Measurements from ENCODE around the gene AXIN1. TPM values are rescaled to one million over a fixed set of nuclear protein-coding genes. Genes with fewer than 3 reads are reported as not detected.
A peak's percentile ranks its signal among the peaks of the same experiment; 100 is the strongest.

AXIN1 gene
- total RNA-seq, 1 experiment from 2014 or later = 22.6 TPM

DNA sequence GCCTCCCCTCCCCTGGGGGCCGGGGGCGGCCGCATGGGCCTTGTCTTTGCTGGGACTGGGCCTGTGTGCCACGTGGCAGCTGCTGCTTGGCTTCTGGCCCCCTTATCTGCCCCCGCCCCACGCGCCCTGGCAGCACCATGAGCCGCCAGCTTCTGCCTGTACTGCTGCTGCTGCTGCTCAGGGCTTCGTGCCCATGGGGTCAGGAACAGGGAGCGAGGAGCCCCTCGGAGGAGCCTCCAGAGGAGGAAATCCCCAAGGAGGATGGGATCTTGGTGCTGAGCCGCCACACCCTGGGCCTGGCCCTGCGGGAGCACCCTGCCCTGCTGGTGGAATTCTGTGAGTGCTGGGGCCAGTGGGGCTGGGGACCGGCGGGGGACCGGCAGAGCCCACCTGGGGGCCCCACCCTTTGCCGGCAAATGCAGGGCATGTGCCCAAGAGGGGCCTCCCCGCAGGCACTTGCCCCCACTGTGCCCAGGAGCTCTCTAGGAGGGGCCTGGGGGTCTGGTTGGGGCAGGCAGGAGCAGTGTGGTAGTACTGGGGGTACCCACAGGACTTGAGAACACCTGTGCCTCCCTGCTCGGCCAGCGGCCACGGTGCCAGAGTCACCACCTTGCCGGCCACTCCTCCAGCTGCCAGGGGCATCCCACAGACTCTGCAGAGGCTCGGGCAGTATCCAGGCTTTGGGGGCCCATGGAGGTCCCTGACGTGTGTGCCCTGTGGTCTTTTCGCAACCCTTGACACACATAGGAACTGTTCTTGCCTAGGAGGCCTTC is 69.3 kb downstream of the AXIN1 start, which contains the start of gene PDIA2:
TSS of gene PDIA2 (plus strand) at position 132 of the 773 bp plus-strand sequence. CDS start at position 138, 6 bp downstream.
- in situ Hi-C loops (cut with HindIII; ENCODE audit: low pct_unique_long_range_greater_than_20kb, low sequenced_read_pairs) = no loop called here

DNA sequence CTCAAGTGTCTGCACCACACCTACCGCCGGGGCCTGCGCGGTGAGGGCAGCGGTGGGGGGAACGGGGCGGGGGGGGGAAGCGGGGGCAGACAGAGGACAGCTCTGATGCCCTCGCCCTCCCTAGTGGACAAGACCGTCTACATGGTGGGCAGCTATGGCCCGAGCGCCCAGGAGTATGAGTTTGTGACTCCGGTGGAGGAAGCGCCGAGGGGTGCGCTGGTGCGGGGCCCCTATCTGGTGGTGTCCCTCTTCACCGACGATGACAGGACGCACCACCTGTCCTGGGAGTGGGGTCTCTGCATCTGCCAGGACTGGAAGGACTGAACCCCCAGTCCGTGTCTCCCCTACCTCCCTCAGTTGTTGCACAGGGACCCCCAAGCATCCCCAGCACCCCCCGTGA is 70.0 kb downstream of the AXIN1 start:
- in situ Hi-C loops (cut with HindIII; ENCODE audit: low pct_unique_long_range_greater_than_20kb, low sequenced_read_pairs) = no loop called here
- no peak for DNase-seq (ENCODE audit: low read depth, low spot score)

More for the DNA sequence above, 69.3 kb downstream of the AXIN1 start, which contains the start of gene PDIA2:
- no peak for DNase-seq (ENCODE audit: low read depth, low spot score)

DNA sequence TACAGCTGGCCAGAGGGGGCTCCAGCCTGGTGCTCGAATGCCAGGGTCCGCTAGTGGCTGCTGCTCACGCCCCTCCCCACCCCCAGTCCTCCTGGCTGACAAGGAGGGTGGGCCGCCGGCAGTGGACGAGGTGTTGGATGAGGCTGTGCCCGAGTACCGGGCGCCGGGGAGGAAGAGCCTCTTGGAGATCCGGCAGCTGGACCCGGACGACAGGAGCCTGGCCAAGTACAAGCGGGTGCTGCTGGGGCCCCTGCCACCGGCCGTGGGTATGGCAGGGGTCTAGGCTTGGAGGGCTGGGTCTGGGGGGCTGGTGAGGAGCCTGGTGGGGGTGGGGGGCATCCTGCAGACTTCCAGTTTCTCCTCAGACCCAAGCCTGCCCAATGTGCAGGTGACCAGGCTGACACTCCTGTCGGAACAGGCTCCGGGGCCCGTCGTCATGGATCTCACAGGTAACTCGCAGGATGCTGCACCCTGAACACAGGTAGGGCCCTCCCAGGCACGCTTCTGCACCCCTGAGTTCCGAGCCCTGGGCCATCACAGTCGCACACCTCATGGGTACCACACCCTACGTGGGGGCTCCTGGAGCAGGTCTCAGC is 70.8 kb downstream of the AXIN1 start:
- in situ Hi-C loops (cut with HindIII; ENCODE audit: low pct_unique_long_range_greater_than_20kb, low sequenced_read_pairs) = no loop called here
- DNase-seq (ENCODE audit: low read depth, low spot score) = no peak

DNA sequence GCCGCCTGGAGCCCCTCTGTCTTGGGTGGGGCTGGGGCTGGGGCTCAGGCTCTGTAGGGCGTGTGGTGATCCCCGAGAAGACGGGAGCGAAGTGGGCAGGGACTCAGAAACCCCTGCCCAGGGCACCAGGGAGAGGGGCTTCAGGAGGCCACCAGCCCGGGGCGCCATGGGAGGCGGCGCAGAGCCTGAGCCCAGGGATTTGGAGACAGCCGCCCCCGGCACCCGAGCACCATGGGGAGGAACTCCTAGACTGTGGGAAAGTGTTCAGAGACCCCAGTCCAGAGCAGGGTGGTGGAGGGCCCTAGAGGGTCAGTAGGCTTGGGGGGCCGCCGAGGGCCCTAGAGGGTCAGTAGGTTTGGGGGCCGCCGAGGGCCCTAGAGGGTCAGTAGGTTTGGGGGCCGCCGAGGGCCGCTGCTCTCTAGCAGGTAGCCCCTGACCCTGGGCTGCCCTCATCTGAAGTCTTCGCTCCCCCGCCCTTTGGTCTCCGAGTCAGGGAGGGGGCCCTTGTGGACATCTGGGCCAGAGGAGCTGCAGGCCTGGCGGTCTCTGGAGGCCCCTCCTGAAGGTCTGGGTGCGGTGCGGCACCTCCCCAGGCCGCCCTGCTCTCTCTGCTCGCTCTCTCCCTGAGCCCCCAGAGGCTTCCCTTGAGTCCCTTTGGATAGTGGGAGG is 71.4 kb downstream of the AXIN1 start:
- no peak for DNase-seq (ENCODE audit: low read depth, low spot score)
- in situ Hi-C loops (cut with HindIII; ENCODE audit: low pct_unique_long_range_greater_than_20kb, low sequenced_read_pairs) = no loop called here

DNA sequence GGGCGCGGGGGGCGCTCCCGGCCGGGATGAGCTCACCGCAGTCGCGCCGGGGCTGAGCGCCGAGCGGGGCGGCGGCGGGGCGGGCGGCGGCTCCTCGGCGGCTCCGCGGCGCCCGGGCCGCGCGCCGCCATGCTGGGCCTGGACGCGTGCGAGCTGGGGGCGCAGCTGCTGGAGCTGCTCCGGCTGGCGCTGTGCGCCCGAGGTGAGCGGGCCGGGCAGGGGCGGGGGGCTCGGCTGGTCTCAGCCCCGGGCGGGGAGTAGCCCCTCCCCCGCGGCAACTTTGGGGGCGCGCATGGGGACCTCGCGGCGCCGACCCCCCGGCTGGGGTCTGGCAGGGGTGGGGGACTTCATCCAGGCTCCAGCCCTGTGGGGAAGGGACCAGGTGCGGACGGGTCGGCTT is 72.0 kb downstream of the AXIN1 start, which contains the start of gene ARHGDIG:
TSS of gene ARHGDIG (plus strand) at position 40 of the 400 bp plus-strand sequence. CDS start at position 130, 90 bp downstream.
- DNase-seq (ENCODE audit: low read depth, low spot score) = no peak
- in situ Hi-C loops (cut with HindIII; ENCODE audit: low pct_unique_long_range_greater_than_20kb, low sequenced_read_pairs) = no loop called here

DNA sequence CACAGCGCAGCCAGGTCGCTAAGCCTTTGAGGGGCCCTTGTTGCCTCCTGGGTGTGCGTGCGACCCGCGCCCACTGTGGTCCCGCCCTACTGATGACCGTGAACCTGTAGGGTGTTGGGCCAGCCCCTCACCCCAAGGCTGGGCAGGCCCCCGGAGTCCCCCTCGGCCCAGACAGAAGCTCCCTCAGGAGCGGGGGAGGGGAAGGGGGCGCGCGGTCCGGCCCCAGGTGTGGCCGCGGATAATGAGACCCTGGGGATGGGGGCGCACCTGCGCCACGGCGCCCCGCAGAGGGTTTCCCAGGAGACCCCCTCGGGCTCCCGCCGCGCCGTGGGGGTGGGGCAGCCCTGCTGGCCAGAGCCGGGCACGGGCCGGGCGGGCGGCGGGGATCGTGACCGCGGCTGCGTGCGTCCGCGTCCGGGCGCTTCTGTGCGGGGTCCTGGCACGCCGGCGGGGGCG is 72.5 kb downstream of the AXIN1 start:
- no peak for DNase-seq (ENCODE audit: low read depth, low spot score)
- in situ Hi-C loops (cut with HindIII; ENCODE audit: low pct_unique_long_range_greater_than_20kb, low sequenced_read_pairs) = no loop called here

DNA sequence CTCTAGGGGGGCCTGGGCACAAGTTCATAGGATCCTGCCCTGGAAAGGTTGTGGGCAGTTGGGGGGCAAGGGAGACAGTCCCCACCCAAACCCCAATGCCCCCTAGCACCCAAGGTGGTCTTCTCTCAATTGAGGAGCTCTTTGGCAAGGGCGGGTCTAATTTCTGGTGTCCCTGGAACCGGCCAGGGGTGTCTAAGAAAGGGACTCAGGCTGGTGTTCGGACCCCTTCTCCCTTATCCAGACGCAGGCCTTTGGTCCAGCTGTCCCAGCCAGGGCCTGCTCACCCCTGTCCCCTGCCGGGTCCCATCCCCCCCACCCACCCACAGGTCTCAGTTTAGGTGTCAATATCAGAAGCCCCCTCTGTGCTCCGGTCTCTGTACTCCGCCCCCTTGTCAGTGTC is 73.0 kb downstream of the AXIN1 start:
- in situ Hi-C loops (cut with HindIII; ENCODE audit: low pct_unique_long_range_greater_than_20kb, low sequenced_read_pairs) = no loop called here
- DNase-seq (ENCODE audit: low read depth, low spot score) = no peak

DNA sequence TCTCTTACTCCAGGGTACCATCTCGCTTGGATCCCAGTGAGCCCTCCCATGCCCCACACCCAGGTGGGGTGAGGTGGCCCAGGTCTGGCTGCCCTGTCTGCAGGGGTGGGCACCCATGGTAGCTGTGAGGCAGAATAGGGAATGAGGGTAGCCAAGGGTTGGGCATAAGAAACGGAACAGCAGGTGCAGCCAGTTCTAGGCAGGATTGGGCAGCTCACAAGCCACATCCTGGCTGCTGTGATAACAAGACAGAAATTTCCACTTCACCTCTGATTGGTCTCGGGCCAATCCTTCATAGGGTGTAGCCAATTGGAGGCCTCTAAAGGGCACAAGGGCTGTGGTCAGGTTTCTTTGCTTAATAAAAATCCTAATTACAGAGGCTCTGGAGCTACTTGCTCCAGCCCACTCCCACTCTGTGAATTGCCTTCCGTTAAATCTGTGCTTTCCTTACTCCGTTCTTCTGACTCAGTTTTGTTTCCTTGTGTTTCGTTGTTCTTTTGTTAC is 73.6 kb downstream of the AXIN1 start:
- in situ Hi-C loops (cut with HindIII; ENCODE audit: low pct_unique_long_range_greater_than_20kb, low sequenced_read_pairs) = no loop called here

DNA sequence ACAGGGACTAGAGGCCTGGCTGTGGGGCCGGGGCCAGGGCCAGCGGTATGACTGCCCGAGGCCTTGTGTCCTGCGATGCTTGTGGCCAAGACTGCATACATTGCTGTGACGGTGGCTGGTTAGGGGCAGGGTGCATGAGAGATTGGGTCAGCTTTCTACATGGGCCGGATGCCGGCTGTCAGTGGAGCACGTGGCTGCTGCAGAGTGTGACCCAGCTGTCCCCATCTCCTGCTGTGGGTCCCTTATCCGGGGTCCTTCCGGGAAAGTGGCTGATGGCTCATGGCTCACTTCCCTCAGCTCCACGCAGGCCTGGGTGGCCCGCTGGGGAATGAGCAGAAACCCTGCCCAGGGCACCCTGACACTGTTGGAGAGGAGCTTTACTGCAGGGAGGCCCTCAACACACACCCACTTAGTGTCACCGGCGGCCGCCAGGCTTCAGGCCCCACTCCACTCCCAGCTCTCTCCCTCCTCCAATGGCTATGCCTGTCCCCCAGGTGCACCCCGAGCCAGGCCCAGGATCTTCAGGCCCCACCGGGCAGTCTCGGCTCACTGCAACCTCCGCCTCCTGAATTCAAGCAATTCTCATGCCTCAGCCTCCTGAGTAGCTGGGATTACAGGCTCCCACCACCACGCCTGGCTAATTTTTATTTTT is 76.0 kb downstream of the AXIN1 start:
- DNase-seq (ENCODE audit: low read depth, low spot score) = no peak
- in situ Hi-C loops (cut with HindIII; ENCODE audit: low pct_unique_long_range_greater_than_20kb, low sequenced_read_pairs) = no loop called here

More for the DNA sequence above, 73.6 kb downstream of the AXIN1 start:
- DNase-seq (ENCODE audit: low read depth, low spot score) = peak; percentile 43

DNA sequence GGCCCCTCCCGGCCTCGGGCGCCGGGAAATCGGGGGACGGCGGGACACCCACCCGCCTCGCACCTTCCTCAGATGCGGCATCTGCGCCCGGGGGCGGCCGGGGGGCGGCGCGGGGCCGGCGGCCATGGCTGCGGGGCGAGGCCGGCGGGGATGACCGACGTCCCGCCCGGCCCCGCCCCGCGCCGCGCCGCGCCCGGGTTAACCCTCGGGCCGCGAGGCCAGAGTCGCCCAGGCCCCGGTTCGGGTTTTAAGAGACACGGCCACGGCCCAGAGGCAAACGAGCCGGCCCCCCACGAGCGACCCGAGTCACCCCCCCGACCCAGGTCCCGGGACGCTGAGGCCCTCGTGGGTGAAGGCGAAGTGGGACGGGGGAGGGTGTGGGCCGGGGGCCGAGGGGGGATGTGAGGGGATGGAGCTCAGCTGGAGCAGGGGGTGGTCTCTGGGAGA is 76.7 kb downstream of the AXIN1 start, which contains the start of gene RGS11:
TSS of gene RGS11 (minus strand) at position 159 of the 447 bp plus-strand sequence. CDS start at position 126, 33 bp downstream.
- no peak for DNase-seq (ENCODE audit: low read depth, low spot score)
- in situ Hi-C loops (cut with HindIII; ENCODE audit: low pct_unique_long_range_greater_than_20kb, low sequenced_read_pairs) = no loop called here

DNA sequence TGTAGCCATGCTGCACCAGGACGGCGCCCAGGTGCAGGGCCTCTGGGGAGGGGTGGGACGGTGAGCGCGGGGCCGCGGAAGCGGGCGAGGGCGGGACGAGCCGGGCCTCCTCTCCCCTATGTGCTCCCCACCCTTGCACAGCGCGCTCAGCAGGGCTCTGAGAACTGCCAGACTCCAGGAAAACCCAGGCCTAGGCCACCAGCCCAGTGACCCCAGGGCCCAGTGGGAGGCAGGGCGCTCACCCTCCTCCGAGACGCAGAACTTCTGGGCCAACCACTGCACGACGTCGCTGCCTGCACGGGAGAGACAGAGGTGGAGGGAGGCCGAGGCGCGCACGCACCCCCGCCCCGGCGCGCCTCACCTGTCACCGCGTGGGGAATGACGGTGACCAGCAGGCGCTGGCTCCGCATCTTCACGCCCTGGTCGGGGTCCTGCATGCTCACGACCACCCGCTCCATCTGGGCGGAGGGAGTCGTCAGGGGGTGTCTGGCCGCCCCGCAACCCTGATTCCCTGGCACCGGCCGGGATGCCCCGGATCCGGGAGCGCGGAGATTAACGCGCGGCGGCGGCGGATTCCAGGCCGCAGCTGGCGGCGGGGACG is 77.4 kb downstream of the AXIN1 start:
- no peak for DNase-seq (ENCODE audit: low read depth, low spot score)
- in situ Hi-C loops (cut with HindIII; ENCODE audit: low pct_unique_long_range_greater_than_20kb, low sequenced_read_pairs) = no loop called here

DNA sequence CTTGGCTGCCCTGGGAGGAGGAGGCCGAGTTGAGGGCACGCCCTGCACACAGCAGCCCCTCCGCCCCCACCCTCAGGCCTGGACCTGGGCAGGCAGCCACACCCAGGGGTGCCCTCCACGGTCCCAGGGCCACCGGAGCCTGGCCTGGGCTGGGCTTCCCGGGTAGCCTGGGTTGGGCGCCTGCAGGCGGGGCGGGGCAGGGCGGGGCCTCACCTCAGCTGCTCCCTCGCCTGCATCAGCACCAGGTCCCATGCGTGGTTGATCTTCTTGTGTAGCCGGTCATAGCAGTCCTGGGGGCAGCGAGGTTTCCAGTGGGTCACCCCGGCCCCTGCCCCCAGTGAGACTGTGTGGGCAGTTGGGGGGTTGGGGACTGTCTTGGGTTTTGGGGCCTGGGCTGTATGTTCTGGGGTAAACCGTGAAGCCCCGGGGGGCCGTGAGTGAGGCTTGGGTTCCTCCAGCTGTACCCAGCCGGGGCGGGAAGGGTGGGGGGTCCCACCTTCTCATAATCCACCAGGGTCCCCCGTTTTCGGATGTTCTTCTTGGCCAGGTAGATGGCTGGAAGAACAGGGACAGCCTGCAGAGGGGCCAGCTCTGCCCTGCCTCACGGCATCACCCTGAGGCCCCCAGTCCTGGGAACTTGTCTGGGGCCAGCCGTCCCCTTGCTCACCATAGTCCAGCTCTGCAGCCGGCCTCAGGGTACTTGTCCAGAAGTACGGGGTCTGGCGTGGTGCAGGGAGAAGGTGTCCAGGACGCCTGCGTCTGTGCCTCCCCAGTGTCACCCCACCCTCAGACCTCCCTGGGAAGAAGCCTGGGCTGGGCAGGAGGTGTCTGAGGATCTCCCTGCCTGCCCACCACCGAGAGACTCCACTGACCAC is 78.7 kb downstream of the AXIN1 start:
- DNase-seq (ENCODE audit: low read depth, low spot score) = no peak
- in situ Hi-C loops (cut with HindIII; ENCODE audit: low pct_unique_long_range_greater_than_20kb, low sequenced_read_pairs) = no loop called here

DNA sequence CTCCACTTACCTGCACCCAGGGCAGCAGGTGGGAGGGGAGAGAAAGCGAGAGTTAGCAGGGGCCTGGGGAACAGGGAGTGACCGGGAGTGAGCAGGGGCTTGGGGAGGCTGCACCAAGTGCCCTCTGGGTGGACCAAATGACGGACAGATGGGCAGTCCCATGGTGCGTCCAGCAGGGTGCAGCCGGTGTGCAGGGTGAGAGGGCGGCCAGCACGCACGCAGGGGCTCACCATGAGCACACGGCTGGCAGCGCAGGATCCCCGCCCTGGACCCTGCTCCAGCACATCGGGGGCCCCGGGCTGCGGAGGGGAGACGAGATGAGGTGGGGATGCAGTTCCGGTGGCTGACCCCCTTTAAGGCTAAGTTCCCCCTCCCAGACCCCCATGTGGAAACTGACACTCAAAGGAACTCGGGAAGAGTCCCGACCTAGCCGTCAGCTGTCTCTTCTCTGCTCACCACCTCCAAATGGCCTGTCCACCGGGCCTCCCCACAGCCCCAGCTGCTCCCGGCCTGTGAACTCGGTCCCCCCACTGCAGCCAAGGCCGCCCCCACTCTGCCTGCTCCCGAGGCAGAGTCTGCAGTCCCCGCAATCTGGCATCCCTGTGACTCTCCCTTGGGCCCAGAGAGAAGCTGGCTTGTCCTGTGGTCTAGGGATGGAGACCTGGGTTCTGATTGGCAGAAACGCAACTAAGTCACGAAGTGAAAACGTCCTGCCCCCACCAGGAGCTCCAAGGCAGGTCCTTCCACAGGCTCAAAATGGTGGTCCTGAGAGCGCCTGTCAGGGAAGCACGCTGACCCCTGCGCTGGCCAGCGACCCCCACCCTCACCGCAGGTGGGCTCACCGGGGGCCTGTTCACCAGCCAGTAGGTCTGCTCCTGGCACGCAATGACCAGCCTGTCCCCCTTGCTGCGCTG is 79.6 kb downstream of the AXIN1 start:
- in situ Hi-C loops (cut with HindIII; ENCODE audit: low pct_unique_long_range_greater_than_20kb, low sequenced_read_pairs) = no loop called here

DNA sequence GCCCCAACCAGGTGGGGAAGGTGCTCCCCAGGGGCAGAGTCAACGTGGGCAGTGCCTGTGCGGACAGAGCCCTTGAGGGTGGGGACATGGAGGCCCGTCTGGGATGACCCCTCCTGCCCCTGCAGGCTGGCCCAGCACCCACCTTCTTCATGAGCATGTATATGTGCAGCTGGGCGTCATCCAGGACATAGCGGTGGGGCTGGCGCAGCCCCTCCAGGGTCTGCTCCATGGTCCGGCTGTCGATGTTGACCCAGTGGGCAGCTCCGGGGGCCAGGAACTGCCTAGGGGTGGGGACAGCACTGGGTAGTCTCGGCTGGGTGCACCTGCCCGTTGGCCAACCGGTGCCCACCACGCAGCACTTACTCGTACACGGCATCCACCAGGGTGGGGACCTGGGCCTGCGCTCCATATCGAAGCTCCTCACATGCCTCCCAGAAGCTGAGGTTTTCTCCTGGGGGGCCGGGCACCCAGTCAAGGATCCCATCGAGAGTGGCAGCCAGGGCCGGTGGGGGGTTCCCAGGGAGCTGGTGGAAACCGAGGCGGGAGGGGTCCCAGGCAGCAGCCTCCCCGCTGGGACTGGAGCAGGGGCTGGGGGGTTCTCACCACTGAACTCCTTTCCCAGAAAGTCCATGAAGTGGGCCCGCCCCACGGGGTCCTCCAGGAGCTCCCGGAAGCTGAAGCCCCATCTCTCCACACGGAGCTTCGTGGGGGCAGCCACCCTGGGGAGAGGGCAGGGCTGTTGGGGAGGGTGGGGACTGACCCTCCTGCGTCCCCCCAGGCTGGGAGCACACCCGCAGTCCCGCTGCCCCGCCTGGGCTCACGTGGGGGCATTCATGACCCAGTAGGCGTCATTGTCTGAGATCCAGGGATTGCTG is 81.9 kb downstream of the AXIN1 start:
- in situ Hi-C loops (cut with HindIII; ENCODE audit: low pct_unique_long_range_greater_than_20kb, low sequenced_read_pairs) = no loop called here
- DNase-seq (ENCODE audit: low read depth, low spot score) = no peak

More for the DNA sequence above, 79.6 kb downstream of the AXIN1 start:
- peak; percentile 8 for DNase-seq (ENCODE audit: low read depth, low spot score)
